Hepatocyte (in vitro differentiated cells): ENCODE data around the gene CTCFL.

Experiments used
- EZH2 ChIP-seq: fragments of 200-600 bp; sonication (generic); IDR thresholded peaks from 2 replicates; pipeline ENCODE4 v1.6.1; 2016; ENCODE audit warnings: antibody characterized with exemption, mild to moderate bottlenecking, borderline replicate concordance
- EZH2phosphoT487 ChIP-seq: fragments of 200-600 bp; sonication (generic); IDR thresholded peaks from one replicate; pipeline ENCODE4 v1.6.1; 2018; ENCODE audit warnings: antibody characterized with exemption, mild to moderate bottlenecking, low read depth, moderate library complexity; ENCODE audit not compliant: unreplicated experiment, severe bottlenecking
- TF ChIP-seq, protein P1 (sequence below): fragments of 200-600 bp; sonication (generic); IDR thresholded peaks from 2 replicates; pipeline ENCODE4 v1.5.1; 2016; ENCODE audit warnings: antibody characterized with exemption, mild to moderate bottlenecking; ENCODE audit not compliant: poor library complexity

DNA sequence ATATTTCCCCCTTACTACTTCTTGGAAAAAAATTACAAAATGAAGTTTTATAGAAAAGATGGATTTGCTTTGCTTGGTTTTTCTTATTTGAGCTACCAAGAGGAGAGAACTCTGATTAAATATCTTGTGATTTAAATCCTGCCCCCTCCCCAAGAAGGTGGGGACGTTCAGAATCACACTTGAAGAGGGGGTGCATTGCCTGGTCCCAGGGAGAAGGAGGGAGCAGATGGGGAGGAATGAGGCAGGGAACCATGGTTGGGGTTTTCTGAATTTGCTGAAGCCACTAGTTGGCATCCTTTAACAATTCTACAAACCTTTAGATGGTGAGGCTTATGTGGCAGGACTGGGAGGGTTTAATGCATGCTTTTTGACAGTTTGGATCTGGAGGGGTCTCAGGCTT lies 41.5 kb upstream of the CTCFL start:
- TF ChIP-seq, protein P1, sequence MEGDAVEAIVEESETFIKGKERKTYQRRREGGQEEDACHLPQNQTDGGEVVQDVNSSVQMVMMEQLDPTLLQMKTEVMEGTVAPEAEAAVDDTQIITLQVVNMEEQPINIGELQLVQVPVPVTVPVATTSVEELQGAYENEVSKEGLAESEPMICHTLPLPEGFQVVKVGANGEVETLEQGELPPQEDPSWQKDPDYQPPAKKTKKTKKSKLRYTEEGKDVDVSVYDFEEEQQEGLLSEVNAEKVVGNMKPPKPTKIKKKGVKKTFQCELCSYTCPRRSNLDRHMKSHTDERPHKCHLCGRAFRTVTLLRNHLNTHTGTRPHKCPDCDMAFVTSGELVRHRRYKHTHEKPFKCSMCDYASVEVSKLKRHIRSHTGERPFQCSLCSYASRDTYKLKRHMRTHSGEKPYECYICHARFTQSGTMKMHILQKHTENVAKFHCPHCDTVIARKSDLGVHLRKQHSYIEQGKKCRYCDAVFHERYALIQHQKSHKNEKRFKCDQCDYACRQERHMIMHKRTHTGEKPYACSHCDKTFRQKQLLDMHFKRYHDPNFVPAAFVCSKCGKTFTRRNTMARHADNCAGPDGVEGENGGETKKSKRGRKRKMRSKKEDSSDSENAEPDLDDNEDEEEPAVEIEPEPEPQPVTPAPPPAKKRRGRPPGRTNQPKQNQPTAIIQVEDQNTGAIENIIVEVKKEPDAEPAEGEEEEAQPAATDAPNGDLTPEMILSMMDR = no peak
- TF ChIP-seq EZH2 (no peak), EZH2phosphoT487 (no peak)
